Liver (tissue), 2 donors: ENCODE measurements around the gene APBA2.

Source experiments
- FOXA1 ChIP-seq: IDR thresholded peaks from 2 replicates; pipeline ENCODE4 v1.6.1; 2016; ENCODE audit warnings: antibody characterized with exemption
- TF ChIP-seq, protein P1 (sequence below): fragments of 150-350 bp; IDR thresholded peaks from 2 replicates; pipeline ENCODE4 v1.5.1; 2017; ENCODE audit warnings: improper control_type of control experiment, low read depth, low read length; ENCODE audit not compliant: missing input control
- TF ChIP-seq, protein P2 (sequence below): IDR thresholded peaks from 2 replicates; pipeline ENCODE4 v1.6.1; 2016; ENCODE audit warnings: antibody characterized with exemption, mild to moderate bottlenecking
- TF ChIP-seq, protein P3 (sequence below): IDR thresholded peaks from 2 replicates; pipeline ENCODE4 v1.6.1; 2016; ENCODE audit warnings: antibody characterized with exemption
- donor health status: healthy.

DNA sequence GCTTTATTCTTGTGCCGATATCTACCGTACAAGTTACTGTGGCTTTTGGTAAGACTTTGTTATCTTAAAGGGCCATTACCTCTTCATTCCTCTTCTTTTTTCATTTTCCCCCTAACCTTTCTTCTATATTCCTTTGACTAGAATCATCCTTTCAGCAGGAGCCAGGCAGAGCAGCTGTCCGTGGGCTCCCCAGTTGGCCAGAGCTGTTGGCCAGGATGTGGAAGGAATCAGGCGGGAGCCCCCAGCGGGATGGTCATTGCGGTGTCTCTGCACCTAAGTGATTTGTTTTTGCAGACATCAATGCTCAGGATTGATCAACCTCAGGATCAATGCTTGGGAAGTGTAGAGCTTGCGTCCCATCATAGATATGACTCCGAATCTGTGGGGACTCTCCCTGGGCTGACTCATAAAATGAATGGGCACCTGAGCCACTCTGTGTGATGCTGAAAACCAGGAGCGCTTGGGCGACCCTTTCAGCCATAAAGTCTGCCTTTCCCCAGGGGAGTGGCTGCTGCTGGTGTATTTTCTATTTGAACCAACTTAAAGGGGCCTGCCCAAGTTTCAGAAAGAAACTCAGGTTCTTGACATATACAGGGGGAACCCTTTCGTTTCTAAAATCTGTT, 21.7 kb downstream of the APBA2 start:
- TF ChIP-seq, protein P1, sequence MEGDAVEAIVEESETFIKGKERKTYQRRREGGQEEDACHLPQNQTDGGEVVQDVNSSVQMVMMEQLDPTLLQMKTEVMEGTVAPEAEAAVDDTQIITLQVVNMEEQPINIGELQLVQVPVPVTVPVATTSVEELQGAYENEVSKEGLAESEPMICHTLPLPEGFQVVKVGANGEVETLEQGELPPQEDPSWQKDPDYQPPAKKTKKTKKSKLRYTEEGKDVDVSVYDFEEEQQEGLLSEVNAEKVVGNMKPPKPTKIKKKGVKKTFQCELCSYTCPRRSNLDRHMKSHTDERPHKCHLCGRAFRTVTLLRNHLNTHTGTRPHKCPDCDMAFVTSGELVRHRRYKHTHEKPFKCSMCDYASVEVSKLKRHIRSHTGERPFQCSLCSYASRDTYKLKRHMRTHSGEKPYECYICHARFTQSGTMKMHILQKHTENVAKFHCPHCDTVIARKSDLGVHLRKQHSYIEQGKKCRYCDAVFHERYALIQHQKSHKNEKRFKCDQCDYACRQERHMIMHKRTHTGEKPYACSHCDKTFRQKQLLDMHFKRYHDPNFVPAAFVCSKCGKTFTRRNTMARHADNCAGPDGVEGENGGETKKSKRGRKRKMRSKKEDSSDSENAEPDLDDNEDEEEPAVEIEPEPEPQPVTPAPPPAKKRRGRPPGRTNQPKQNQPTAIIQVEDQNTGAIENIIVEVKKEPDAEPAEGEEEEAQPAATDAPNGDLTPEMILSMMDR = no peak
- TF ChIP-seq, protein P2, sequence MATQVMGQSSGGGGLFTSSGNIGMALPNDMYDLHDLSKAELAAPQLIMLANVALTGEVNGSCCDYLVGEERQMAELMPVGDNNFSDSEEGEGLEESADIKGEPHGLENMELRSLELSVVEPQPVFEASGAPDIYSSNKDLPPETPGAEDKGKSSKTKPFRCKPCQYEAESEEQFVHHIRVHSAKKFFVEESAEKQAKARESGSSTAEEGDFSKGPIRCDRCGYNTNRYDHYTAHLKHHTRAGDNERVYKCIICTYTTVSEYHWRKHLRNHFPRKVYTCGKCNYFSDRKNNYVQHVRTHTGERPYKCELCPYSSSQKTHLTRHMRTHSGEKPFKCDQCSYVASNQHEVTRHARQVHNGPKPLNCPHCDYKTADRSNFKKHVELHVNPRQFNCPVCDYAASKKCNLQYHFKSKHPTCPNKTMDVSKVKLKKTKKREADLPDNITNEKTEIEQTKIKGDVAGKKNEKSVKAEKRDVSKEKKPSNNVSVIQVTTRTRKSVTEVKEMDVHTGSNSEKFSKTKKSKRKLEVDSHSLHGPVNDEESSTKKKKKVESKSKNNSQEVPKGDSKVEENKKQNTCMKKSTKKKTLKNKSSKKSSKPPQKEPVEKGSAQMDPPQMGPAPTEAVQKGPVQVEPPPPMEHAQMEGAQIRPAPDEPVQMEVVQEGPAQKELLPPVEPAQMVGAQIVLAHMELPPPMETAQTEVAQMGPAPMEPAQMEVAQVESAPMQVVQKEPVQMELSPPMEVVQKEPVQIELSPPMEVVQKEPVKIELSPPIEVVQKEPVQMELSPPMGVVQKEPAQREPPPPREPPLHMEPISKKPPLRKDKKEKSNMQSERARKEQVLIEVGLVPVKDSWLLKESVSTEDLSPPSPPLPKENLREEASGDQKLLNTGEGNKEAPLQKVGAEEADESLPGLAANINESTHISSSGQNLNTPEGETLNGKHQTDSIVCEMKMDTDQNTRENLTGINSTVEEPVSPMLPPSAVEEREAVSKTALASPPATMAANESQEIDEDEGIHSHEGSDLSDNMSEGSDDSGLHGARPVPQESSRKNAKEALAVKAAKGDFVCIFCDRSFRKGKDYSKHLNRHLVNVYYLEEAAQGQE = no peak
- TF ChIP-seq, protein P3, sequence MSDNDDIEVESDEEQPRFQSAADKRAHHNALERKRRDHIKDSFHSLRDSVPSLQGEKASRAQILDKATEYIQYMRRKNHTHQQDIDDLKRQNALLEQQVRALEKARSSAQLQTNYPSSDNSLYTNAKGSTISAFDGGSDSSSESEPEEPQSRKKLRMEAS = no peak
- no peak for TF ChIP-seq FOXA1
